Endodermal cell (in vitro differentiated cells): ENCODE data around the gene AUTS2. TPM values are rescaled to one million over a fixed set of nuclear protein-coding genes. Genes with fewer than 3 reads are reported as not detected.
A peak's percentile ranks its signal among the peaks of the same experiment; 100 is the strongest.

ENCODE experiments used
- DNase-seq: peaks from one replicate; pipeline ENCODE4 v3.0.0-alpha.2; 2017
- H3K27ac ChIP-seq: 2 replicates; pipeline ENCODE4 v1.5.1; 2013; ENCODE audit warnings: mild to moderate bottlenecking, low read depth, low read length, moderate library complexity
- H3K27me3 ChIP-seq: 2 replicates; pipeline ENCODE4 v1.6.1; 2013; ENCODE audit warnings: mild to moderate bottlenecking, low read length, moderate library complexity; ENCODE audit not compliant: insufficient read depth, control insufficient read depth, poor library complexity, severe bottlenecking
- H3K36me3 ChIP-seq: 2 replicates; pipeline ENCODE4 v1.7.0; 2013; ENCODE audit warnings: mild to moderate bottlenecking, low read length, moderate library complexity; ENCODE audit not compliant: control insufficient read depth, insufficient read depth
- H3K4me1 ChIP-seq: one replicate; pipeline ENCODE4 v1.7.0; 2013; ENCODE audit warnings: low read length; ENCODE audit not compliant: control insufficient read depth, insufficient read depth
- H3K4me3 ChIP-seq: 2 replicates; pipeline ENCODE4 v1.5.1; 2013; ENCODE audit warnings: mild to moderate bottlenecking, low read length, moderate library complexity
- H3K9ac ChIP-seq: 2 replicates; pipeline ENCODE4 v1.6.1; 2013; ENCODE audit warnings: mild to moderate bottlenecking, low read length, moderate library complexity; ENCODE audit not compliant: poor library complexity, severe bottlenecking; ENCODE audit errors: extremely low read depth
- H3K9me3 ChIP-seq: 2 replicates; pipeline ENCODE4 v1.6.1; 2013; ENCODE audit warnings: mild to moderate bottlenecking, low read length, moderate library complexity; ENCODE audit not compliant: control insufficient read depth
- H3K27ac Mint-ChIP-seq: 2 replicates; pipeline ENCODE4 v1.8.0; 2020; ENCODE audit warnings: mixed read lengths
- H3K27me3 Mint-ChIP-seq: 2 replicates; pipeline ENCODE4 v1.8.0; 2021; ENCODE audit warnings: mild to moderate bottlenecking, mixed read lengths; ENCODE audit not compliant: insufficient read depth
- H3K36me3 Mint-ChIP-seq: 2 replicates; pipeline ENCODE4 v1.8.0; 2020; ENCODE audit warnings: low read depth, mixed read lengths
- H3K4me1 Mint-ChIP-seq: 2 replicates; pipeline ENCODE4 v1.8.0; 2020; ENCODE audit warnings: mixed read lengths
- H3K4me3 Mint-ChIP-seq: 2 replicates; pipeline ENCODE4 v1.8.0; 2020; ENCODE audit warnings: mild to moderate bottlenecking, moderate library complexity, mixed read lengths
- H3K9me3 Mint-ChIP-seq: 2 replicates; pipeline ENCODE4 v1.8.0; 2020; ENCODE audit warnings: mild to moderate bottlenecking, mixed read lengths
- WGBS, 2 experiments: methylation state at CpG; one replicate each; pipeline versions ENCODE4 v1.1.5 to v1.1.7; 2013; ENCODE audit warnings: missing lambda C conversion rate in 2 of 2, mixed read lengths in 1 of 2; ENCODE audit not compliant: insufficient coverage in 1 of 2, insufficient read length in 1 of 2; 5-methylcytosine and 5-hydroxymethylcytosine counted together
- total RNA-seq, 2 donors: library from RNA; stranded (reverse); fragmentation: NEBNext Ultra II Directional in 1 of 2; extraction: Animal tissue kit (Norgen Biotek cat#: 25700) in 1 of 2; gene quantifications; 2 replicates in 1 of 2; 3 replicates in 1 of 2; pipeline ENCODE4 v1.2.1, GENCODE V29; 2021
- TF ChIP-seq, protein P1 (sequence below): fragments of 200-600 bp; sonication (generic); conservative IDR thresholded peaks from 2 replicates; pipeline ENCODE4 v1.5.0; 2021; ENCODE audit warnings: antibody characterized with exemption, mild to moderate bottlenecking

AUTS2 gene
- total RNA-seq, 2 donors from 2014 or later = 76.8 to 106 TPM

DNA sequence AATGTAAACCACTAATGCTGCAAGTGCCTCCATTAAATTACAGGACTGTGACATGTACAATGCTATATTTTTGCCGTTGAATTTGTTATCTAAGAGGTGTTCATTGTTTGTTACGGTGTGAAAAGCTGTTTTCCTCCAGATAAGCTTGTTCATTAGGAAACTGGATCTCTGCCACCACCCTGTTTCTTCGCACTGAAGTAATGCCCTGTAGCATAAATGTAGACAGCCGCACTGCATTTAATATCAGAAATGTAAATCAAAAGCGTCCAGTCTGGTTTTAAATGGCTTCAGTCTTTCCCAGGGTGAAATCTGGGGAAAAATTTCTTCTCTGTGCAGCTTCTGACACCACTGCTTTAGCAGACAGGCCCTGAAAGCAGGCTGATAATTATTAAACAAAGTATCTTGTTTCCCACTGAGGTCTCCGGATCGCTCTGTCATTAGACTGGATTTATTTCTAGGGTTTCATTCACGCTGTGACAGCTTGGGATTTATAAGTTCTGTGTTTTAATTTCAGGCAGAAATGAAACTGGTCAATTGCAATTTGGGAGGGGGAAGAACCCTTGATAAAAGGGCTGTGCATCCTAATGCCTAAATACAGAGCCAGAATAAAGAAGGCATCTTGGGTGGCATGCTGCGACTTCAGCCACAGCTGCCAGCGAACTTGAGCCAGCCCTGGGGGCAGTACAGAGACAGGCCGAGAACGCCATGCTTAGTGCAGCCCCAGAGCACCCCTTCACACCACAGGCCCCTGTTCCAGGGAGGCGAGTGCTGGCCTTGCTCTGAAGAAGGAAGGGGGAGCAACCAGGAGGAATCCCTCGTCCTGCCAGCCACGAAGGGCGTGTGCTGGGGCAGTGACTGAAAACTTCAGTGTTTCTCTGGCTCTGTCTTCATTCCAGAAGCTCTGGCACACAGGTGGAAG, 985.9 kb downstream of the AUTS2 start:
- H3K36me3 ChIP-seq = no peaks in the 10 kb centered on the region
- no peaks in the 10 kb centered on the region for H3K9me3 ChIP-seq
- Mint-ChIP-seq H3K36me3 (peaks cover 3% of the 10 kb centered on the region), H3K27me3 (peaks cover 10% of the 10 kb centered on the region), H3K4me3 (no peak overlapping the region), H3K27ac (no peak overlapping the region), H3K9me3 (no peaks in the 10 kb centered on the region), H3K4me1 (peaks cover 52% of the 10 kb centered on the region)
- H3K9ac ChIP-seq = no peak overlapping the region
- H3K4me1 ChIP-seq = peaks cover 26% of the 10 kb centered on the region
- TF ChIP-seq, protein P1, sequence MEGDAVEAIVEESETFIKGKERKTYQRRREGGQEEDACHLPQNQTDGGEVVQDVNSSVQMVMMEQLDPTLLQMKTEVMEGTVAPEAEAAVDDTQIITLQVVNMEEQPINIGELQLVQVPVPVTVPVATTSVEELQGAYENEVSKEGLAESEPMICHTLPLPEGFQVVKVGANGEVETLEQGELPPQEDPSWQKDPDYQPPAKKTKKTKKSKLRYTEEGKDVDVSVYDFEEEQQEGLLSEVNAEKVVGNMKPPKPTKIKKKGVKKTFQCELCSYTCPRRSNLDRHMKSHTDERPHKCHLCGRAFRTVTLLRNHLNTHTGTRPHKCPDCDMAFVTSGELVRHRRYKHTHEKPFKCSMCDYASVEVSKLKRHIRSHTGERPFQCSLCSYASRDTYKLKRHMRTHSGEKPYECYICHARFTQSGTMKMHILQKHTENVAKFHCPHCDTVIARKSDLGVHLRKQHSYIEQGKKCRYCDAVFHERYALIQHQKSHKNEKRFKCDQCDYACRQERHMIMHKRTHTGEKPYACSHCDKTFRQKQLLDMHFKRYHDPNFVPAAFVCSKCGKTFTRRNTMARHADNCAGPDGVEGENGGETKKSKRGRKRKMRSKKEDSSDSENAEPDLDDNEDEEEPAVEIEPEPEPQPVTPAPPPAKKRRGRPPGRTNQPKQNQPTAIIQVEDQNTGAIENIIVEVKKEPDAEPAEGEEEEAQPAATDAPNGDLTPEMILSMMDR = no peak
- H3K27ac ChIP-seq = peak overlapping the region; percentile 69
- peak; percentile 53 for DNase-seq
- H3K4me3 ChIP-seq = no peak overlapping the region
- no peaks in the 10 kb centered on the region for H3K27me3 ChIP-seq
- 82 to 85% methylated on average over 8 to 16 of the region's 16 CpGs for WGBS, 2 experiments

DNA sequence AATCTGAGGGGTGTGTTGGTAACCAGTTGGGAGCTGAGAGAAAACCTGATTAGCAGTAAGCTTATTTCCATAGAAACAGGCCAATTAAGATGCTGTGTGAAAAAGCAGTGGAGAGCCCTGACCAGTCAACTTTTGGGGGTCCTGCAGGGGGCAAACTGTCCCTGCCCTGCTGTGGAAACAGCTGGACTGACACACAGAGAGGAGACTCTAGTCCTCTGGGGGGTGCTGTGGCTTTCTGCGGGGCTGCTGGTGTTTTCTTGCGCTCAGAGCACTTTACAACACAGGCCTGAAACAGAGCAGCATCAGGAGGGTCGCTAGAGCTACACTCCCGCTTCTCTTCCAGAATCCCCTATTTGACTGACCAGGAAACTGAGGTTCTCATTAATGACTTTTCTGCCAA, 986.8 kb downstream of the AUTS2 start:
- H3K27ac Mint-ChIP-seq = no peak overlapping the region
- H3K9ac ChIP-seq = no peak overlapping the region
- peaks cover 2% of the 10 kb centered on the region for H3K36me3 Mint-ChIP-seq
- H3K9me3 Mint-ChIP-seq = no peaks in the 10 kb centered on the region
- no peak overlapping the region for H3K4me3 Mint-ChIP-seq
- peaks cover 57% of the 10 kb centered on the region for H3K4me1 Mint-ChIP-seq
- H3K27me3 ChIP-seq = no peaks in the 10 kb centered on the region
- peak; percentile 85 for DNase-seq
- H3K4me3 ChIP-seq = no peak overlapping the region
- H3K27me3 Mint-ChIP-seq = peaks cover 12% of the 10 kb centered on the region
- no peaks in the 10 kb centered on the region for H3K9me3 ChIP-seq
- 43 to 73% methylated on average over 4 of the region's 4 CpGs for WGBS, 2 experiments
- H3K4me1 ChIP-seq = peaks cover 27% of the 10 kb centered on the region
- no peak overlapping the region for H3K27ac ChIP-seq
- no peaks in the 10 kb centered on the region for H3K36me3 ChIP-seq
- TF ChIP-seq, protein P1 = peak; percentile 64

DNA sequence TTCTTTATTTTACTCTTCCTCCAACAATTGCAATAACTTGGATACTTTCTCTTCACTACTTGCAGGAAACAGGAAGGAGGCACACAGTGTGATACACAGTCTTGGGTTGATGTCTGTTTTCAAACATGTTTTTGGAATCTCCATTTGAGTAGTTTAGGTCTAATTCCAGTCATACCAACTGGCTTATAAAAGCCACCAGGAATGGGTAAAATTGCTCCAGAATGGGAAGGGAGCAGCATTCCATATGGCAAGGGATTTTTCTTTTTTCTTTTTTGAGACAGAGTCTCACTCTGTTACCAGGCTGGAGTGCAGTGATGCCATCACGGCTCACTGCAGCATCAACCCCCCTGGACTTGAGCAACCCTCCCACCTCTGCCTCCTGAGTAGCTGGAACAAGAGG, 988.5 kb downstream of the AUTS2 start:
- Mint-ChIP-seq H3K36me3 (no peaks in the 10 kb centered on the region), H3K9me3 (no peaks in the 10 kb centered on the region), H3K27me3 (peaks cover 15% of the 10 kb centered on the region), H3K4me1 (peaks cover 66% of the 10 kb centered on the region), H3K27ac (no peak overlapping the region), H3K4me3 (no peak overlapping the region)
- Histone ChIP-seq H3K27me3 (no peaks in the 10 kb centered on the region), H3K4me1 (peaks cover 33% of the 10 kb centered on the region), H3K4me3 (no peak overlapping the region), H3K27ac (no peak overlapping the region), H3K36me3 (no peaks in the 10 kb centered on the region), H3K9me3 (no peaks in the 10 kb centered on the region), H3K9ac (no peak overlapping the region)
- TF ChIP-seq, protein P1 = no peak
- 94 to 100% methylated on average over 1 of the region's 1 CpG for WGBS, 2 experiments
- DNase-seq = no peak
